ENCODE measurements around the gene SLC8A1. TPM values are rescaled to one million over a fixed set of nuclear protein-coding genes. Genes with fewer than 3 reads are reported as not detected.

Gene SLC8A1
- total RNA-seq, 1 donor: 82.9 TPM

DNA sequence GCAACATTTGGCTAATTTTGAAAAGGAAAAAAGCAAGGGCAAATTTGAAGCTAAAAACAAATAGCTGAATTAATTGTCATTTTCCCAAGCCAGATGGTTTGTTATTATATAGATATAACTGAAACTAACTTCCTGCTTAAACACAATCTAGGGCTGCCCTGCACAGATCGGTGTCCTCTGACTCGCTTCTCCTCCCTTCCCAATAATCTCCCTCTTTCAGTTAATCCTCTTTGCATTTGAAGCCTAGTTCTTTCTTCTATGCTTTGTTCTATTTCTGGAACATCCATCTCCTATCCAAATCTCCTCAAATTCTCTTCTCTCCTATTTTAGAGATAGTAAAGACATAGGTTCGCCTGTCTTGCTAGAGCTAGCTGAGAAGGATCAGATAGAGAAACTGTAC is 328.1 kb downstream of the SLC8A1 start:
- H3K4me1 ChIP-seq (ENCODE audit: insufficient read depth, low read length): peaks cover 60% of the 10 kb centered on the region
- TF ChIP-seq, protein P1, sequence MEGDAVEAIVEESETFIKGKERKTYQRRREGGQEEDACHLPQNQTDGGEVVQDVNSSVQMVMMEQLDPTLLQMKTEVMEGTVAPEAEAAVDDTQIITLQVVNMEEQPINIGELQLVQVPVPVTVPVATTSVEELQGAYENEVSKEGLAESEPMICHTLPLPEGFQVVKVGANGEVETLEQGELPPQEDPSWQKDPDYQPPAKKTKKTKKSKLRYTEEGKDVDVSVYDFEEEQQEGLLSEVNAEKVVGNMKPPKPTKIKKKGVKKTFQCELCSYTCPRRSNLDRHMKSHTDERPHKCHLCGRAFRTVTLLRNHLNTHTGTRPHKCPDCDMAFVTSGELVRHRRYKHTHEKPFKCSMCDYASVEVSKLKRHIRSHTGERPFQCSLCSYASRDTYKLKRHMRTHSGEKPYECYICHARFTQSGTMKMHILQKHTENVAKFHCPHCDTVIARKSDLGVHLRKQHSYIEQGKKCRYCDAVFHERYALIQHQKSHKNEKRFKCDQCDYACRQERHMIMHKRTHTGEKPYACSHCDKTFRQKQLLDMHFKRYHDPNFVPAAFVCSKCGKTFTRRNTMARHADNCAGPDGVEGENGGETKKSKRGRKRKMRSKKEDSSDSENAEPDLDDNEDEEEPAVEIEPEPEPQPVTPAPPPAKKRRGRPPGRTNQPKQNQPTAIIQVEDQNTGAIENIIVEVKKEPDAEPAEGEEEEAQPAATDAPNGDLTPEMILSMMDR (IDR thresholded peaks at IDR 0.05; ENCODE audit: extremely low read depth, low read depth, low read length): no peak
- H3K27me3 ChIP-seq (ENCODE audit: insufficient read depth, low read length): no peaks in the 10 kb centered on the region
- H3K27ac ChIP-seq (ENCODE audit: low read depth, low read length): peak overlapping the region; percentile 95
- no peaks in the 10 kb centered on the region for H3K9me3 ChIP-seq (ENCODE audit: low read depth, low read length)
- DNase-seq (ENCODE audit: insufficient read length, low spot score, missing footprints): no peak
- peak overlapping the region; percentile 1 for H3K4me3 ChIP-seq (ENCODE audit: insufficient read depth, low read length)
- H3K36me3 ChIP-seq (ENCODE audit: insufficient read depth, low read length): no peaks in the 10 kb centered on the region
- peak overlapping the region; percentile 56 for H3K4me2 ChIP-seq (ENCODE audit: insufficient read depth, low read length)
- no peak overlapping the region for H2AFZ ChIP-seq (ENCODE audit: low read length)
- H4K20me1 ChIP-seq (ENCODE audit: insufficient read depth, low read length): no peaks in the 10 kb centered on the region
- H3K79me2 ChIP-seq (ENCODE audit: insufficient read depth, low read length): no peaks in the 10 kb centered on the region

DNA sequence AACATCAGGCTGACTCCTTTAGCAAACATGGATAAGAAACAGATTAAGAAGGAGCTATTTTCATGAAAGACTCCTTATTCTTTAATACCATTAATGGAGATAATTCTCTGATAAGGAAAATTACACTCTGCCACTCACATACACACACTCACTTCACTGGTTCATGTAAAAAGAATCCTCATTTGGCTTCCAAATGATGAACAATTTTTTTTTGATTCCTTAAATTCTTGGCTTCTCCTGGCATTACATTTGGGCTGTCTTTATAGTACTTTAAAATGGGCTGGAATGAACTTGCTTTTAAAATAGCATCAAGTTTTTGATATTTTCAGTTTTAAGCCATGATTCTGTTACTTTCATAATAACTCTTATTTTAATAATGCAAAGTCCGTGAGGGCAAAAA is 328.6 kb downstream of the SLC8A1 start:
- no peaks in the 10 kb centered on the region for H3K27me3 ChIP-seq (ENCODE audit: insufficient read depth, low read length)
- H4K20me1 ChIP-seq (ENCODE audit: insufficient read depth, low read length): no peaks in the 10 kb centered on the region
- TF ChIP-seq, protein P1 (IDR thresholded peaks at IDR 0.05; ENCODE audit: extremely low read depth, low read depth, low read length): no peak
- no peak overlapping the region for H2AFZ ChIP-seq (ENCODE audit: low read length)
- H3K79me2 ChIP-seq (ENCODE audit: insufficient read depth, low read length): no peaks in the 10 kb centered on the region
- peak; percentile 79 for DNase-seq (ENCODE audit: insufficient read length, low spot score, missing footprints)
- H3K4me3 ChIP-seq (ENCODE audit: insufficient read depth, low read length): peak overlapping the region; percentile 1
- peaks cover 56% of the 10 kb centered on the region for H3K4me1 ChIP-seq (ENCODE audit: insufficient read depth, low read length)
- peak overlapping the region; percentile 56 for H3K4me2 ChIP-seq (ENCODE audit: insufficient read depth, low read length)
- H3K36me3 ChIP-seq (ENCODE audit: insufficient read depth, low read length): no peaks in the 10 kb centered on the region
- H3K9me3 ChIP-seq (ENCODE audit: low read depth, low read length): no peaks in the 10 kb centered on the region
- peak overlapping the region; percentile 95 for H3K27ac ChIP-seq (ENCODE audit: low read depth, low read length)

DNA sequence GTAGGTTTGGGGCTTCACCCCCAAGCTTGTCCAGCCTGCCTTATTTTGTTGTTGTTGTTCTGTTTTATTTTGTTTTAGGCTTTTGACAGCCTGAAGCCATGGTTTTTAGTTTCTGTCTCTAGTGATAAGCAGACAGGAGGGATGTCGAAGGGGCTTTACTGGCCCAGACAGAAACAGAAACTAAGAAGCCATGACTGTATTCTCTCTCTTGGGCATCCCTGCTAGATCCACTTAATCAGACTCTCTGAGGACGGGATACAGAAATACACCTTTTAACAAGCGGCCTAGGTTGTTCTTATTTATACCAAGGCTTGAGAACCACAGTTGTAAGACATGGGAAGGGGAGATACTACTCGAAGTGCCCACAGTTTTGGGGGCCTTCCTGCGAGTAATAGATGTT is 330.9 kb downstream of the SLC8A1 start:
- DNase-seq (ENCODE audit: insufficient read length, low spot score, missing footprints): peak; percentile 68
- Histone ChIP-seq H3K4me2 (ENCODE audit: insufficient read depth, low read length) (no peak overlapping the region), H3K79me2 (ENCODE audit: insufficient read depth, low read length) (no peaks in the 10 kb centered on the region), H4K20me1 (ENCODE audit: insufficient read depth, low read length) (no peaks in the 10 kb centered on the region), H3K4me3 (ENCODE audit: insufficient read depth, low read length) (no peak overlapping the region), H3K36me3 (ENCODE audit: insufficient read depth, low read length) (no peaks in the 10 kb centered on the region), H3K9me3 (ENCODE audit: low read depth, low read length) (no peaks in the 10 kb centered on the region), H2AFZ (ENCODE audit: low read length) (no peak overlapping the region), H3K27me3 (ENCODE audit: insufficient read depth, low read length) (no peaks in the 10 kb centered on the region), H3K4me1 (ENCODE audit: insufficient read depth, low read length) (peaks cover 32% of the 10 kb centered on the region), H3K27ac (ENCODE audit: low read depth, low read length) (no peak overlapping the region)
- TF ChIP-seq, protein P1 (IDR thresholded peaks at IDR 0.05; ENCODE audit: extremely low read depth, low read depth, low read length): no peak

DNA sequence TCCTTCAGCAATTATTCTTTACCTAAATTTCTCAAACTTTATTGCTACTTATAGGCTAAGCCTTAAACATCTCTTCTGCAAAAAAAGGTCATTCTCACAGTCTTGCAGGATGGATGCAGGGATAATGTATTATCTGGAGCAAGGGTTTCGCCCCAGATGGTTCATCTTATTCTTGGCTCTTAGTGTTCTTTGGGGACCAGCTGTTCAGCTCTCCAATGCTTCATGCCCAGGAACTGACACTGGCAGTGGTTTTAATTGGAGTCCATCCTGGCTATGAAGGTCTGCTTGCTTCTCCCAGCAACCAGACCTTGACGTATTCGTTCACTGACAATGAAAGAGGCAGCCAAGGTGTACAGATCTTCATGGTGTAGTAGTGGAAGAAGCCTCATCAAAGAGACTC is 331.9 kb downstream of the SLC8A1 start:
- H3K9me3 ChIP-seq (ENCODE audit: low read depth, low read length): no peaks in the 10 kb centered on the region
- H3K27me3 ChIP-seq (ENCODE audit: insufficient read depth, low read length): no peaks in the 10 kb centered on the region
- H3K4me2 ChIP-seq (ENCODE audit: insufficient read depth, low read length): no peak overlapping the region
- H4K20me1 ChIP-seq (ENCODE audit: insufficient read depth, low read length): no peaks in the 10 kb centered on the region
- H3K79me2 ChIP-seq (ENCODE audit: insufficient read depth, low read length): no peaks in the 10 kb centered on the region
- no peak overlapping the region for H3K27ac ChIP-seq (ENCODE audit: low read depth, low read length)
- TF ChIP-seq, protein P1 (IDR thresholded peaks at IDR 0.05; ENCODE audit: extremely low read depth, low read depth, low read length): no peak
- H2AFZ ChIP-seq (ENCODE audit: low read length): no peak overlapping the region
- DNase-seq (ENCODE audit: insufficient read length, low spot score, missing footprints): no peak
- peaks cover 23% of the 10 kb centered on the region for H3K4me1 ChIP-seq (ENCODE audit: insufficient read depth, low read length)
- H3K36me3 ChIP-seq (ENCODE audit: insufficient read depth, low read length): no peaks in the 10 kb centered on the region
- no peak overlapping the region for H3K4me3 ChIP-seq (ENCODE audit: insufficient read depth, low read length)

All from osteoblast (primary cell).